GM18951 (cell line): Measurements from ENCODE around the gene GMPPA.

ENCODE experiments used
- POLR2A ChIP-seq: IDR thresholded peaks from 4 replicates; pipeline ENCODE4 v1.6.1; 2011; ENCODE audit warnings: mild to moderate bottlenecking; ENCODE audit not compliant: insufficient read length, insufficient read depth; ENCODE audit errors: extremely low read depth
- in situ Hi-C: fragments of 300-500 bp; cut with MboI; formaldehyde crosslinking; loops from one replicate; pipeline ENCODE4 v1.12.0; 2022; ENCODE audit warnings: low sequenced_read_pairs, mixed read lengths, inconsistent platforms; ENCODE audit not compliant: unreplicated experiment

Gene GMPPA

GRCh38 chr2:219498280-219499057 is at the start of gene GMPPA:
Gene GMPPA (plus strand): TSS chr2:219498891. CDS start chr2:219499976, 1,085 bp downstream.
- TF ChIP-seq POLR2A: peak; percentile 90
- in situ Hi-C loops: no loop called here

DNA sequence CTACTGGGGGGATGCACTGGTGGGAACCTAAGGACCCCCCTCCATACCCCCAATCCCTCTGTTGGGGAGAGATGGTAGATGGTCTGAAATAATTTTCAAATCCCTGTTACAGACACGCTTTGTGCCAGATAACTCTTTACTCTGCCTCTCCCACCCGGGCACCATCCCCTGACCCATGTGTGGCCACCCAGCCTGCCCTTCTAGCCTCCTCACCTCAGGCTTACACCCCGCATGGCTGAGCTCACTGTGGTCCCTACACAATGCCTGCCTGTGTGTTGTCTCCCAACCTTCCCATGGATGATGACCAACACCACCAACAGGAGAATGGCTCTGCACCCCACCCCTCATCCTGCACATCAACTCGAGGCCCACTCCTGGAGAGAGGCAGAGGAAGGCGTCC is 49.1 kb upstream of the GMPPA start:
- in situ Hi-C loops: no loop called here
- no peak for TF ChIP-seq POLR2A

DNA sequence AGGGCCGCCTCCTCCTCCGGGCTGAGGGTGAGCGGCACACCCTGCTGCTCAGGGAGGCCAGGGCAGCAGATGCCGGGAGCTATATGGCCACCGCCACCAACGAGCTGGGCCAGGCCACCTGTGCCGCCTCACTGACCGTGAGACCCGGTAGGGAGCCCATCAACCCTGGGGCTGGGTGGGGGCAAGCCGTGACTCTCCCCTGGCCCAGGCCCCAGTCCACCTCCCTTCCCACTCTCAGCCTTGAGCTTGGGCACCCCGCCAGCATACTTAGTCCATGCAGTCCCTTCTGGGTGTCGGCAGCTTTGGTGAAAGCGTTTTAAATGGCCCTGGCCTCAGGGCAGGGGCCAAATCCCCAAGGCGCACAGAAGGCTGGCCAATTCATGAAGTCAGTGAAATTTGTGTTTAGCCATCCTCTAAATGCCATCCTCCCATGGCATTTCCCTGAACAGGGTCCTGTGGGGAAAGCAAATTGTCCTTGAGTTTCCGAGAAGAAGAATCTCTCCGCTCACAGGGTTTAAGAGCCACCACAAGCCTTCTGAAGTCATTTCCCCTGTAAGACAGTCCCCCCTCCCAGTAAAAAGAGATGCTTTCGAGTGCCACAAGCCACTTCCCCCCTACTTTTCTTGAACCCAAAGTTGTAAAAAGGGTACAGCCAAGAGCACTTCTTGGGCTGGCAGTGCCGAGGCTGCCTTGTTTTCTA is 46.9 kb upstream of the GMPPA start:
- TF ChIP-seq POLR2A: no peak
- in situ Hi-C loops: no loop called here

DNA sequence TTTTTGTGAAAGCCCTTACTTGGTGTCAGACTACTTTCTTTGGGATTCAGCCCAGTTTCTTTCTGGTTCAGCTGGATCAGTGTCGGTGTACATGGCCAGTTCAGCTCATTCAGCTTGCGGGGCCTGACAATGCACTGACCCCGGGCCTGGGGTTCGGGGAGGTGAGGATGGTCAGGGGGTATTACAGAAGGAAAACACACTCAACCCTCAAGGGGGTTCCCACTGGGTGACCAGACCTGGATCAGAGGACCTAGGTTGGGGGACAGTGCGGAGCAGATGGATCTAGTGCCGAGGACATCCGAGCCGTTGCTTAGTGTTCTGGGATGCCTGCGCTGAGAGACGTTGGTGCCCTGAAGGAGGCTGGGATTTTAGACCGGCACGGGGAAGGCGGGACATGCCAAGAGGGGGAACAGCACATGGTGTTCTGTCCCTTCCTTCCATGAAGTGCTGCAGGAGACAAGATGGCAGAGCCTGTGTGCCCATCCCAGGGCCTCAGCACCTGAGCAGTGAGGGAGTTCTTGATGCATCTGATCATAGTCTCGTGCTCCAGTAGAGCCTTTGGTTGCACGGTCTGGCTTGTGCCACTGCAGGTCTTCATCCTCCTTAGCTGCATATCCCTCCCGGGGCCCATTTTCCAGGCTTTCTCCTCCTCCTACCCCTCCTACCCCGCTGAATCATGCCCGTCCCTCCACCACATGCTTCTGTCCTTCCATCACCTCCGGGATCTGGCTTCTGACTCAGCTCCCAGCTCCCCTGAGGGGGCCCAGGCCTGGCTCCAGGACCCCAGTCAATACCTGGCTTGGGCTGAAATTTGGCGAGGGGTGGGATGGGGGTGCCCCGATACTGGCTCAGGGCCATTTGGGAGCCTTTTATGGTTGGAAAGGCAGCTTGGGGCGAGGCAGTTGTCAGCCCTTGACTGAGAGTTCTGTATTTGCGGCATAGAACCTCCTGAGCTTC is 46.1 kb upstream of the GMPPA start:
- TF ChIP-seq POLR2A: no peak
- in situ Hi-C loops: no loop called here

DNA sequence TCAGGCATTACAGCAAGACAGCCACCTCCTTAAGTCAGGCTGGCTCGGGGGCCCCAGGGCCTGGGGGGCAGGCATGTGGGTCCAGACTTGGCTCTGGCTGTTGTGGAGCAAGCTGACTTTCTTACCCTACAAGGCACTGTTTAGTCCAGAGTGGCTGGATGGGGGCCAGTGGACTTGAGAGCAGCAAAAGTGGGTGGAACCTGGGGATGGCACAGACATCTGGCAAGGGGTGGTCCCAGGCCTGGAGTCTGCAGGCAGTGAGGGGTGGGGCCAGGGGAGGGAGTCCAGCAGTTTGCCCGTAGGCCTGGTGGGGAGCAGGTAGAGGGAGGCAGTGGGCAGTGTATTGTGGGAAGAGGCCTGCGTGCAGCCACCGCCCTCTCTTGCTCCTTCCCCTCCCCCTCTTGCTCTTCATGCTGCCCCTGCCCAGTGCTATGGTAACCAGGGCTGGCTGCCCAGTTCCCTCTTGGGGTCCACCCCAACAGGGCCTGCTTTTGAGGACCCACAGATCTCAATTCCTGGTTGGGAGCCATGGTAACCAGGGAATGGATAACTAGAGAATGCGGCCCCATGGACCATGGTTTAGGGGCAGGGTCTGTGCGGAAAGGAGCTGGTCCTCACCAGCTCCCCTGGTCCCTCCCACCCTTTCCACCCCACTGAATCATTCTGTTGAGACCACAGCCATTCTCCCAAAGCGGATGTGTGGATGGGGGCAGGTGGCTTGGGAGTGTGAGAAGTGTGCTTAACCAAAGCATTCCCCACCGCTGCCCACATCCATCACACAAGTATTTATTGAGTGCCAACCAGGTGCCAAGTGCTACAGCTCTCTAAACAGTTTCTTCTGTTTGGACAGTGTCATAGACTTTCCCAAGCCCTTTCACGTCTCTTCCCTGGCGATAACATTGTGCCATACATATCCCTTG is 44.8 kb upstream of the GMPPA start:
- in situ Hi-C loops: no loop called here
- TF ChIP-seq POLR2A: no peak

DNA sequence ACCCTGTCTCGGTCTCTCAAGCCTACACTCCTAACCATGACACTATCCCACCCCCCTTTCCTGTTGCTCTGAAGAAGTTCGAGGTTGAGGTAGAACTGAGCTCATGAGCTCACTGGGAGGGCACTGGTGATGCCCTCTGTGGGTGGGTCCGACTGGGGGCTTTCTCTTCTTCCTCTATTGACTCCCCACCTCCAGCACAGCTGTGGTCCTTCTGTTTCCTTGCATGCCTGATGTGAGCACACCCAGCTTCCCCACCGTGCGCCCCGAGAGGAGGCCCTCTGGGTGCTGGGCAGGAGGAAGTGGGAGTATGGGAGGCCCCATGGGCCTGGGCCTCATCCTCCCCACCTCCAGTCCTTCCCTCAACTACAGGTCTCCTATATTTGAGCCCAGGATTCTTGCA is 43.1 kb upstream of the GMPPA start:
- TF ChIP-seq POLR2A: no peak
- in situ Hi-C loops: no loop called here

DNA sequence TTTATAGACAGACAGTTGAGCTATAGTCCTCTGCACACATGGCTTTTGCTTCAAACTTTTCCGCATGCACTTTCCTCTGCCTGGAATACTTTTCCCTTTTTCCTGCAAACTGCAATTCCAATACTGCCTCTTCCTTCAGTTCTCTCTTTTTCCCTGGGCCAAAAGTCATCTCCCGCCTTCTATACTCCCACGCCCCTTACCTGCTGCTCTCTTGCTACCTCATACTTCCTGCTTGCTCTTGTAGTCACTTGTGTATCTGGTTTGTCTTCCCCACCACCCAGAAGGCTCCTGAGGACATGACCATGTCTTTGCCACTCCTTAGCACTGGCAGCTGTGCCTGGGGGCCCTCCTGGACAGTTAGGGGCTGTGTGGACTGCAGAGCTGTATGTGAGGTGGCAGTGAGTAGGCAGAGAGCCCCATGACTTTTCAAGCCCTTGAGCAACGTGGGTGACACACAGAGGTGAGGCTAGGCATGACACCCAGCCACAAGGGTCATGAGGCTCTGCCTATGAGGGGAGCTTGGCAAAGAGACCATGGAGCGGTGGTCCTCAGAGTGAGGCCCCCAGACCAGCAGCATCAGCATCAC is 40.8 kb upstream of the GMPPA start:
- no peak for TF ChIP-seq POLR2A
- in situ Hi-C loops: no loop called here

- TF ChIP-seq POLR2A: no peak
- in situ Hi-C loops: no loop called here
Measured at GRCh38 chr2:219458996-219459395, 39.7 kb upstream of the GMPPA start.

- no peak for TF ChIP-seq POLR2A
- in situ Hi-C loops: no loop called here
Measured at GRCh38 chr2:219459460-219460311, 39.0 kb upstream of the GMPPA start.

DNA sequence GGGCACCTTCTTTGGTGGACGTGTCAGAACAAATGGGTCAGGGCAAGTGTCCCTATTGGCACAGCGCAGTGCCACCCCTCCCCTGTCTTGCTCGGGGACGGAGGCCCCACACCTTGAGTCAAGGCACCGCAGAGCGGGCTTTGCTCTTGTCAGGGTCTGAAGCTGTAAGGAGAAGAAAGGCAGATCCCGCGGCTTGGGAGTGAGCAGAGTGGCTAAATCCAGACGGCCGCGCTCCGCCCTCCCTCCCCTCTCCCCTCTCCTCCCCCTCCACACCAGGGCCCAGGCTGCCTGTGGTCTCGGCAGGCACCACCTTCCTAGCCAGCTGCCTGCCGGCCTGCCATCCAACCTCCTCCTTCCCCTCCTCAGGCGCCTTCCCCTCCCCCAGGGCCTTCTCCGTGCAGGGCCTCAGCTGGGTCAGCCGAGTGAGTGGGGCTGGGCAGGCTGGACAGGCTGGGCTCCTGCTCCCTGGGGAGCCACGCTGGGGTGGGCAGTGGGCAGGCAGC is 38.2 kb upstream of the GMPPA start:
- no peak for TF ChIP-seq POLR2A
- in situ Hi-C loops: no loop called here

DNA sequence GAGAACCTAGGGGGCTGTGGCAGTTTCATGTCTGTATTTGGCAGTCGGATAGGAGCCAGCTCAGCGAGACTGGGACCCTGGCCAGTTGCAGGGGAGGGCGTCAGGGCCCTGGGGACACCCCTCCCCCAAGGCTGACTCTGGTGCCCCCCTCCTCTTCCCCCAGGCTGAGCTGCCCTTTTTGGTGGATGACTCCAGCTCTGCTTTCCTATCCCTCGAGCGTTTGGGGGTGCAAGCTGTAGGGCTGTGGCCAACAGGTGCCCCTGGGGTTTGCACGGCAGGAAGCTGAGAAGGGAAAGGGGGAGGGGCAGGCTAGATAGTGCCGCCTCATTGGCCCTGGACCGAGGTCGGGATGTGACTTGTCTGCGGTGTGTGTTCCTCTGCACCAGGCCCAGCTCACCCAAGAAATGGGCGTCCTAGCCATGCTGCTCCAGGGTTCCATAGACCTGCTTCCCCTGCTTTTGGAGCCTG is 37.6 kb upstream of the GMPPA start:
- no peak for TF ChIP-seq POLR2A
- in situ Hi-C loops: no loop called here

GRCh38 chr2:219461669-219462068 is 37.0 kb upstream of the GMPPA start:
- TF ChIP-seq POLR2A: no peak
- in situ Hi-C loops: no loop called here
